Uterus (tissue), 4 donors: ENCODE results near the gene THOC5. TPM values are rescaled to one million over a fixed set of nuclear protein-coding genes. Genes with fewer than 3 reads are reported as not detected.
A peak's percentile ranks its signal among the peaks of the same experiment; 100 is the strongest.

Experiments used
- DNase-seq, 2 donors: peaks; one replicate each; pipeline ENCODE4 v3.0.0-alpha.2; 2019 to 2020
- H3K27ac ChIP-seq, 2 donors: fragments of 200-600 bp; sonication (generic); 1 replicate in 1 of 2; 2 replicates in 1 of 2; pipeline ENCODE4 v1.5.1; 2016 to 2018
- H3K27me3 ChIP-seq, 2 donors: fragments of 200-600 bp; sonication (generic); one replicate each; pipeline ENCODE4 v1.5.1; 2018 to 2019; ENCODE audit warnings: control low read depth in 1 of 2
- H3K36me3 ChIP-seq, 2 donors: fragments of 200-600 bp; sonication (generic); one replicate each; pipeline ENCODE4 v1.5.1; 2019; ENCODE audit warnings: control low read depth in 1 of 2
- H3K4me1 ChIP-seq, 2 donors: fragments of 200-600 bp; sonication (generic); one replicate each; pipeline ENCODE4 v1.5.1; 2018 to 2019; ENCODE audit warnings: control low read depth in 1 of 2
- H3K4me3 ChIP-seq, 2 donors: fragments of 200-600 bp; sonication (generic); 1 replicate in 1 of 2; 2 replicates in 1 of 2; pipeline ENCODE4 v1.5.1; 2018 to 2019; ENCODE audit warnings: mild to moderate bottlenecking in 1 of 2
- H3K9me3 ChIP-seq, 2 donors: fragments of 200-600 bp; sonication (generic); one replicate each; pipeline ENCODE4 v1.5.1; 2019; ENCODE audit warnings: control low read depth in 1 of 2
- CTCF ChIP-seq, 4 experiments: fragments of 200-600 bp in 2 of 4; fragments of 450-650 bp in 2 of 4; sonication (generic) in 2 of 4; IDR thresholded peaks; one replicate each; pipeline ENCODE4 v1.5.1; 2016 to 2019; ENCODE audit warnings: antibody characterized with exemption in 4 of 4, mild to moderate bottlenecking in 2 of 4, moderate library complexity in 1 of 4
- POLR2A ChIP-seq, 2 donors: fragments of 450-650 bp; IDR thresholded peaks; one replicate each; pipeline ENCODE4 v1.6.1; 2016; ENCODE audit warnings: antibody characterized with exemption in 2 of 2, mild to moderate bottlenecking in 1 of 2, moderate library complexity in 1 of 2
- intact Hi-C: fragments of 100-400 bp; cut with DNase I; formaldehyde crosslinking; loops from one replicate; pipeline ENCODE4 v1.15.1; 2023; ENCODE audit warnings: low total_unique reads
- total RNA-seq, 4 donors: library from RNA; depleted of rRNA in 3 of 4; stranded (reverse); fragments of >200 nt in 3 of 4; gene quantifications; one replicate each; pipeline versions ENCODE4 v1.1.0 to v1.2.4, GENCODE V29; 2014 to 2023
- donor health status: DM: yes; HTN: yes; CAD: no.

The THOC5 gene
- total RNA-seq, 4 donors from 2014 or later: 8.5 to 59.1 (median 48.7) TPM

- DNase-seq: no peak
- no peaks in the 10 kb centered on the region for H3K9me3 ChIP-seq
- H3K27ac ChIP-seq: no peak overlapping the region
- TF ChIP-seq POLR2A (IDR thresholded peaks at IDR 0.05) (no peak), CTCF (IDR thresholded peaks at IDR 0.05) (no peak)
- no peak overlapping the region for H3K4me3 ChIP-seq
- H3K27me3 ChIP-seq: peaks cover 13 to 14% of the 10 kb centered on the region in 2 donors
- H3K4me1 ChIP-seq: peaks cover 0 to 13% of the 10 kb centered on the region in 2 donors
- intact Hi-C loops: no loop called here
- no peaks in the 10 kb centered on the region for H3K36me3 ChIP-seq
Measured at GRCh38 chr22:29476116-29476515, 77.4 kb downstream of the THOC5 start.

- Histone ChIP-seq H3K27me3 (peaks cover 12 to 14% of the 10 kb centered on the region in 2 donors), H3K36me3 (no peaks in the 10 kb centered on the region), H3K4me1 (peaks cover 0 to 8% of the 10 kb centered on the region in 2 donors), H3K9me3 (no peaks in the 10 kb centered on the region), H3K27ac (no peak overlapping the region), H3K4me3 (no peak overlapping the region)
- TF ChIP-seq POLR2A (IDR thresholded peaks at IDR 0.05) (no peak), CTCF (IDR thresholded peaks at IDR 0.05) (no peak)
- no peak for DNase-seq
- intact Hi-C loops: no loop called here
Measured at GRCh38 chr22:29475550-29475949, 78.0 kb downstream of the THOC5 start.

DNA sequence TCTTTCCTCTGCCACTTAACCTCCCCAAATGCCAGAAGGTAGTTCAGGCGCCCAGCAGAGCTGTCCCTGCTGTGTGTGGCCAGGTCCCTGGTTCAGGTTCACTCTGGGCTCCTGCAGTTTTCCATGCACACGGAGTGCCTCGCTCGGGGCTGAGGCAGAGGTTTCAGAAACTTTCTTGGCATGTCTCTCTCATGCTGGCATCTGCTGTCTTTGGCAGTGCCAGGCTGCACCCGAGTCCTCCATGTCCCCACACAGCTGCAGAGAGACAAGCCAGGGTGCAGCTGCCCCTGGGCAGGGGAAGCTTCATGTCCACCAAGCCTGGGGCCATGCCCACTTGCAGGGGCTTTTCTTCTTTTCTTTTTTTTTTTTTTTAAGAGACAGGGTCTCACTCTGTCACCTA is 80.6 kb downstream of the THOC5 start:
- Histone ChIP-seq H3K36me3 (no peaks in the 10 kb centered on the region), H3K4me3 (no peak overlapping the region), H3K27me3 (no peaks in the 10 kb centered on the region), H3K4me1 (no peaks in the 10 kb centered on the region), H3K27ac (no peak overlapping the region), H3K9me3 (no peaks in the 10 kb centered on the region)
- no peak for DNase-seq
- TF ChIP-seq POLR2A (IDR thresholded peaks at IDR 0.05) (no peak), CTCF (IDR thresholded peaks at IDR 0.05) (no peak)
- intact Hi-C loops: no loop called here

DNA sequence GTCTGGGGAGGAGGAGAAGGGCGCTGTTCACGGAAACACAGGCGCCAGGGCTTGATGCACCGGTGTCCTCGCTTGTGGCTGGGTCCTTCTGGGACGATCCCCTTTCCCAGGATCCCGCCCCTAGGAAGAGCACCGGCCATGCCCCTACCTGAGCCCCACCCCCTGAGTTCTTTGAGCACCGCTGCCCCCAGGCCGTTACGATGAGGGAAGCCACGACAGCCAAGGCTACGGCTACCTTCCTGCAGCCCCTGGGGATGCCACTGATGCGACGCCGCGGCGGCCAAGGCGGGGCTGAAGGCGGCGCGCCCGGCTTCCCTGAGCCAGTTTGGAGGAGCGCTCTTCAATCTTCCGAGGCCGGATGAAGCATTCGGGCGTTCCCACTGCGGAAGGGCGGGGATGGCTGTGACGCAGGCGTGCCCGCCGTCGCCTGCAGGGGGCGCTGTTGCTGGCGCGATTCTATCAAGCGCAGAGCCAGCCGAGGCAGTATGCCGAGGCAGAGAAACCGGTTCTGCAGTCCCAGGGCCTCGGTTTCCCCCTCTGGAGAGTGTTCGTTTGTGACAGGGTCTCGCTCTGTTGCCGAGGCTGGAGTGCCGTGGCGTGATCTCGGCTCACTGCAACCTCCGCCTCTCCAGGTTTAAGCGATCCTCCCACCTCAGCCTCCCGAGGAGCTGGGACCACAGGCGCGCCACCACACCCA is 83.2 kb downstream of the THOC5 start:
- DNase-seq: peak in 1 of 2 donors; percentile 29
- Histone ChIP-seq H3K27ac (no peak overlapping the region), H3K9me3 (no peaks in the 10 kb centered on the region), H3K4me3 (no peak overlapping the region), H3K4me1 (no peaks in the 10 kb centered on the region), H3K27me3 (no peaks in the 10 kb centered on the region), H3K36me3 (no peaks in the 10 kb centered on the region)
- TF ChIP-seq CTCF (IDR thresholded peaks at IDR 0.05): peak; percentile 31 to 38 (median 36)
- no peak for TF ChIP-seq POLR2A (IDR thresholded peaks at IDR 0.05)
- intact Hi-C loops: no loop called here

DNA sequence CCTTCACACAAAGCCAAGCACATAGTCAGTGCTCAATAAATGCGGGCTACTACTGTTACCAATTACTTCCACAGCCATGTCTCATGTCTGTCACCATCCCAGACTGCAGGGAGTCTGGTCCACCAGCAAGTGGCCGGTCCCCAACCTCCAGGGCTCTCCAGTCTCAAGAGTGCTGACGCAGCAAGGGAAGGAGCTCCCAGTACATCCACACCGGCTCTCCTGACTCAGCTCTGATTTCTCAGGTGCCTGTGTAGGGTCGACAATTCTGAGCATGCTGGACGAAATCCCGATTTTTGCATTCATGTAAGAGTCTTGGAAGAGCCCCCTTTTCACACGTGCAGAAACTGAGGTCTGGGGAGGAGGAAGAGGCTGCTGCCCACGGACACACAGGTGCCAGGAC is 83.8 kb downstream of the THOC5 start:
- Histone ChIP-seq H3K36me3 (no peaks in the 10 kb centered on the region), H3K4me3 (no peak overlapping the region), H3K27ac (no peak overlapping the region), H3K27me3 (no peaks in the 10 kb centered on the region), H3K4me1 (no peaks in the 10 kb centered on the region), H3K9me3 (no peaks in the 10 kb centered on the region)
- intact Hi-C loops: no loop called here
- TF ChIP-seq CTCF (IDR thresholded peaks at IDR 0.05) (no peak), POLR2A (IDR thresholded peaks at IDR 0.05) (no peak)
- DNase-seq: no peak
